ENCODE measurements around the gene UNC13C. TPM values are rescaled to one million over a fixed set of nuclear protein-coding genes. Genes with fewer than 3 reads are reported as not detected.

UNC13C gene
- total and polyA plus RNA-seq, 2 of the 13 experiments (the other 11 are each of a cell fraction or from before 2014, with no cell fraction given), result 0.04 TPM; not detected in 1

- TF ChIP-seq ZNF615 (CRISPR knock-in tag; IDR thresholded peaks at IDR 0.05; ENCODE audit: borderline replicate concordance) (no peak), HNF1A (IDR thresholded peaks at IDR 0.05; ENCODE audit: low read depth) (no peak), HNF1A (CRISPR knock-in tag; IDR thresholded peaks at IDR 0.05; ENCODE audit: borderline replicate concordance) (no peak), PHF20 (CRISPR knock-in tag; IDR thresholded peaks at IDR 0.05) (no peak), ISL2 (CRISPR knock-in tag; IDR thresholded peaks at IDR 0.05) (no peak), PHF5A (CRISPR knock-in tag; IDR thresholded peaks at IDR 0.05; ENCODE audit: low read depth, unreplicated experiment) (no peak), ZNF614 (CRISPR knock-in tag; IDR thresholded peaks at IDR 0.05; ENCODE audit: borderline replicate concordance) (no peak)
These were observed 593.3 kb downstream of the UNC13C start (continued) for GRCh38 chr15:54571576-54571975.

GRCh38 chr15:54575586-54575985 lies 597.3 kb downstream of the UNC13C start:
- Histone ChIP-seq H3K4me3 (replicated peaks in 1 of 3; ENCODE audit: insufficient read depth in 1 of 3, low read depth in 2 of 3, low read length in 3 of 3) (no peak overlapping the region), H3K79me2 (ENCODE audit: insufficient read depth, low read length) (no peaks in the 10 kb centered on the region), H3K27ac (ENCODE audit: extremely low read length, insufficient read depth, low read length) (no peak overlapping the region), H2AFZ (ENCODE audit: low read length) (no peak overlapping the region), H4K20me1 (ENCODE audit: insufficient read depth, low read length) (no peaks in the 10 kb centered on the region), H3K9ac (ENCODE audit: insufficient read depth, low read depth, low read length) (no peak overlapping the region), H3K9me3 (ENCODE audit: low read length) (no peaks in the 10 kb centered on the region), H3K4me1 (ENCODE audit: insufficient read depth, low read length) (no peaks in the 10 kb centered on the region), H3K4me2 (ENCODE audit: low read depth, low read length) (no peak overlapping the region), H3K36me3 (replicated peaks in 1 of 2; ENCODE audit: control insufficient read depth in 1 of 2, insufficient read depth in 2 of 2, low read length in 2 of 2) (no peaks in the 10 kb centered on the region), H3K27me3 (ENCODE audit: control insufficient read depth in 1 of 2, insufficient read depth in 2 of 2, low read length in 2 of 2) (no peaks in the 10 kb centered on the region)
- ChIA-PET POLR2A (no interaction called here), CTCF (ENCODE audit: low intra/inter-chr PET ratio, low total read pairs) (no interaction called here)
- intact Hi-C loops (cut with micrococcal nuclease; ENCODE audit: unreplicated experiment), result no loop called here
- 3% methylated on average over 1 of the region's 1 CpG for WGBS (ENCODE audit: low lambda C conversion rate)
- BruUV-seq (replicated peaks), result no TSS peak
- in situ Hi-C loops (cut with HindIII; ENCODE audit: extremely low pct_ligation_motif_present, low pct_unique_long_range_greater_than_20kb), result no loop called here
- TF ChIP-seq ZNF234 (CRISPR knock-in tag; conservative IDR thresholded peaks at IDR 0.05) (no peak), ZNF850 (CRISPR knock-in tag; conservative IDR thresholded peaks at IDR 0.05) (no peak), BHLHE40 (IDR thresholded peaks at IDR 0.05; ENCODE audit: low read length) (no peak), NCOA1 (CRISPR knock-in tag; IDR thresholded peaks at IDR 0.05) (no peak)
- FAIRE-seq (no peak), DNase-seq (ENCODE audit: low spot score) (no peak), ATAC-seq (no peak)
